GM12801 (cell line): ENCODE measurements around the gene PLCB1.

Experiments
- CTCF ChIP-seq: IDR thresholded peaks from one replicate; pipeline ENCODE4 v1.5.1; 2011; ENCODE audit warnings: control low read depth; ENCODE audit not compliant: insufficient read length; ENCODE audit errors: extremely low read depth

Gene PLCB1

GRCh38 chr20:8796088-8796660, 664.1 kb downstream of the PLCB1 start:
- TF ChIP-seq CTCF, result no peak

GRCh38 chr20:8798505-8798904, 666.4 kb downstream of the PLCB1 start:
- no peak for TF ChIP-seq CTCF

- no peak for TF ChIP-seq CTCF
Observed at GRCh38 chr20:8800089-8800488, 668.0 kb downstream of the PLCB1 start.

DNA sequence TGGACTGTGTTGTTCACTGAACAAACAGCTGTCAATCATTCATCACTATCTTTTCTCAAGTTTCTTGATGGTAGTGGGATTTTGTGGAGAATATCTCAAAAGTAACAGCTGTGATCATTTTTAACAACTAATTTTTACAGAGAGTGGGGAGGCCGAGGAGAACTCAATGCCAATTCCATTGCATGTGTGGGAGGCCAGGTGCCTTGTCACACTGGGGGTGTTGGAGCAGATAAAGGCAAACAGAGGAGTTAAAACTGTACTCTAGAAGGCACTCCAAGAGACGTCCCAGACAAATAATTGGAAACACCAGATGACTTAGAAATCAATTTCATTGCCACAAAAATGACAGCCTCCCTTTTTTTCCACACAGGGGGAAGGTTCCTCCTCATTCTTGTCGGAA, 669.6 kb downstream of the PLCB1 start:
- TF ChIP-seq CTCF, result no peak

- TF ChIP-seq CTCF, result no peak
Observed at GRCh38 chr20:8803065-8803464, 671.0 kb downstream of the PLCB1 start.

DNA sequence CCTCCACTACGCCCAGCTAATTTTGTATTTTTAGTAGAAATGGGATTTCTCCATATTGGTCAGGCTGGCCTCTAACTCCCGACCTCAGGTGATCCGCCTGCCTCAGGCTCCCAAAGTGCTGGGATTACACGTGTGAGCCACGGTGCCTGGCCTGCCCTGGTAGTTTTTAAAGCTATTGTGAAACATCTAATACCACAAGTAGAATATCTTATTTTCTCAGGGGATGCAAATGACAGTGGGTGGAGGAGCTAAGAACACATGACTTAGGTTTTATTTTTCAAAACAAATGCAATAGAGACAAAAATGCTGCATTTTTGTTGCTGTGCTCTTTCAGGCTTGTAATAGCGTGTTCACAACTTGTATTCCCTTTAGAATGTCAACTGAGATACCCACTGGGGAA, 671.9 kb downstream of the PLCB1 start:
- TF ChIP-seq CTCF, result no peak

- TF ChIP-seq CTCF, result no peak
Observed at GRCh38 chr20:8805737-8806442, 673.8 kb downstream of the PLCB1 start.
